H1 (cell line): ENCODE data around the gene ARHGEF28.

Experiments
- CBX5 ChIP-seq: fragments of 300-800, 300-1000 bp; sonication (generic); IDR thresholded peaks from 2 replicates; pipeline ENCODE4 v1.7.1; 2016; ENCODE audit warnings: antibody characterized with exemption, low read length, low read depth
- CEBPB ChIP-seq: IDR thresholded peaks from 2 replicates; pipeline ENCODE4 v1.6.1; 2012; ENCODE audit warnings: low read depth, low read length
- CTCF ChIP-seq, 3 experiments: IDR thresholded peaks; 1 replicate in 2 of 3; 2 replicates in 1 of 3; pipeline versions ENCODE4 v1.5.1 to v1.6.1; 2011; ENCODE audit warnings: low read length in 3 of 3, mild to moderate bottlenecking in 3 of 3, inconsistent platforms in 2 of 3, low read depth in 1 of 3, moderate library complexity in 1 of 3; ENCODE audit not compliant: insufficient read depth in 1 of 3; ENCODE audit errors: control extremely low read depth in 1 of 3
- EGR1 ChIP-seq: IDR thresholded peaks from 2 replicates; pipeline ENCODE4 v1.6.1; 2011; ENCODE audit warnings: low read depth, low read length, borderline replicate concordance
- EP300 ChIP-seq, 2 experiments: IDR thresholded peaks; 1 replicate in 1 of 2; 2 replicates in 1 of 2; pipeline ENCODE4 v1.6.1; 2011 to 2012; ENCODE audit warnings: low read depth in 2 of 2, low read length in 2 of 2, mild to moderate bottlenecking in 2 of 2, borderline replicate concordance in 1 of 2, inconsistent platforms in 1 of 2, moderate library complexity in 1 of 2
- EZH2 ChIP-seq: fragments of 200-600 bp; sonication (generic); IDR thresholded peaks from 2 replicates; pipeline ENCODE4 v1.7.1; 2012; ENCODE audit warnings: low read depth, mild to moderate bottlenecking, moderate library complexity, low read length, inconsistent platforms; ENCODE audit not compliant: severe bottlenecking
- JUN ChIP-seq: IDR thresholded peaks from 2 replicates; pipeline ENCODE4 v1.6.1; 2011; ENCODE audit warnings: low read depth, mild to moderate bottlenecking, improper control_type of control experiment, low read length
- MAX ChIP-seq: IDR thresholded peaks from 2 replicates; pipeline ENCODE4 v1.6.1; 2012; ENCODE audit warnings: inconsistent platforms
- POLR2A ChIP-seq, 2 experiments: IDR thresholded peaks; 1 replicate in 1 of 2; 2 replicates in 1 of 2; pipeline ENCODE4 v1.6.1; 2011; ENCODE audit warnings: low read depth in 2 of 2, low read length in 2 of 2, mild to moderate bottlenecking in 2 of 2; ENCODE audit errors: control extremely low read depth in 1 of 2
- POLR2AphosphoS5 ChIP-seq: IDR thresholded peaks from 2 replicates; pipeline ENCODE4 v1.6.1; 2011; ENCODE audit warnings: low read depth, low read length
- TAF1 ChIP-seq: IDR thresholded peaks from 2 replicates; pipeline ENCODE4 v1.6.1; 2011; ENCODE audit warnings: mild to moderate bottlenecking, low read depth, low read length
- YY1 ChIP-seq: IDR thresholded peaks from 2 replicates; pipeline ENCODE4 v1.6.1; 2011; ENCODE audit warnings: low read depth, mild to moderate bottlenecking, low read length

GRCh38 chr5:73757416-73757815 lies 131.4 kb downstream of the ARHGEF28 start:
- no peak for TF ChIP-seq POLR2AphosphoS5
- TF ChIP-seq CTCF (IDR thresholded peaks at IDR 0.05; ENCODE audit: control extremely low read depth in 1 of 3, insufficient read depth in 1 of 3, low read depth in 1 of 3, low read length in 3 of 3) = no peak
- no peak for TF ChIP-seq JUN
- no peak for TF ChIP-seq EZH2
- no peak for TF ChIP-seq TAF1
- TF ChIP-seq CEBPB = no peak
- TF ChIP-seq YY1 = no peak
- TF ChIP-seq EP300 (IDR thresholded peaks at IDR 0.05; ENCODE audit: borderline replicate concordance in 1 of 2, low read depth in 2 of 2, low read length in 2 of 2) = no peak
- TF ChIP-seq CBX5 = no peak
- TF ChIP-seq EGR1 = no peak
- no peak for TF ChIP-seq POLR2A (IDR thresholded peaks at IDR 0.05; ENCODE audit: control extremely low read depth in 1 of 2, low read depth in 2 of 2, low read length in 2 of 2)
- no peak for TF ChIP-seq MAX
